CD4-positive, alpha-beta T cell treated with Interleukin-4 for 4 hours (primary cell): ENCODE measurements around the gene PSMB10.
"Not testable (repeated sequence)": the region's sequence is repeated elsewhere in the genome, so short reads cannot be mapped to it uniquely, and the experiment has no call there.

ENCODE experiments used
- DNase-seq: peaks from one replicate; pipeline ENCODE4 v3.0.0-alpha.2; 2020

The PSMB10 gene

GRCh38 chr16:67924140-67924906 lies 12.3 kb downstream of the PSMB10 start:
- no peak for DNase-seq

- DNase-seq = no peak
Measured at GRCh38 chr16:67923414-67924116, 13.1 kb downstream of the PSMB10 start.

- DNase-seq = no peak
Measured at GRCh38 chr16:67922740-67923139, 13.9 kb downstream of the PSMB10 start.

GRCh38 chr16:67922221-67922620 lies 14.4 kb downstream of the PSMB10 start:
- no peak for DNase-seq

- no peak for DNase-seq
Measured at GRCh38 chr16:67919622-67920221, 16.9 kb downstream of the PSMB10 start.

- DNase-seq = peak; percentile 67
Measured at GRCh38 chr16:67917852-67918236, 18.8 kb downstream of the PSMB10 start.

- no peak for DNase-seq
Measured at GRCh38 chr16:67917140-67917851, 19.4 kb downstream of the PSMB10 start.

- DNase-seq = no peak
Measured at GRCh38 chr16:67915831-67916723, 20.6 kb downstream of the PSMB10 start.

GRCh38 chr16:67915496-67915769 lies 21.2 kb downstream of the PSMB10 start:
- not testable (repeated sequence) for DNase-seq

- DNase-seq = no peak
Measured at GRCh38 chr16:67914758-67915495, 21.7 kb downstream of the PSMB10 start.

- DNase-seq = no peak
Measured at GRCh38 chr16:67910158-67910557, 26.5 kb downstream of the PSMB10 start.

GRCh38 chr16:67909056-67909742 lies 27.5 kb downstream of the PSMB10 start:
- no peak for DNase-seq

- DNase-seq = no peak
Measured at GRCh38 chr16:67907397-67908180, 29.1 kb downstream of the PSMB10 start.

- no peak for DNase-seq
Measured at GRCh38 chr16:67902831-67903230, 33.8 kb downstream of the PSMB10 start.

- DNase-seq = no peak
Measured at GRCh38 chr16:67901734-67902133, 34.9 kb downstream of the PSMB10 start.

GRCh38 chr16:67897231-67897630 lies 39.4 kb downstream of the PSMB10 start:
- DNase-seq = no peak

GRCh38 chr16:67893743-67894399 lies 42.8 kb downstream of the PSMB10 start:
- no peak for DNase-seq

GRCh38 chr16:67892899-67893742 lies 43.5 kb downstream of the PSMB10 start, which contains the start of gene PSKH1:
TSS of gene PSKH1 (plus strand) at chr16:67893254. CDS start at chr16:67908750, 15,496 bp downstream.
- peak; percentile 90 for DNase-seq

GRCh38 chr16:67892375-67892774 lies 44.3 kb downstream of the PSMB10 start:
- DNase-seq = no peak
